Body of pancreas (tissue), 4 donors: ENCODE data around the gene TMEM255B.

ENCODE experiments used
- CTCF ChIP-seq, 7 experiments: fragments of 450-650 bp in 4 of 7; fragments of 200-600 bp in 3 of 7; sonication (generic) in 3 of 7; IDR thresholded peaks; one replicate each; pipeline ENCODE4 v1.5.1; 2016 to 2019; ENCODE audit warnings: antibody characterized with exemption in 7 of 7
- POLR2A ChIP-seq, 3 donors: fragments of 450-650 bp; IDR thresholded peaks; one replicate each; pipeline ENCODE4 v1.6.1; 2016; ENCODE audit warnings: antibody characterized with exemption in 3 of 3, mild to moderate bottlenecking in 2 of 3

DNA sequence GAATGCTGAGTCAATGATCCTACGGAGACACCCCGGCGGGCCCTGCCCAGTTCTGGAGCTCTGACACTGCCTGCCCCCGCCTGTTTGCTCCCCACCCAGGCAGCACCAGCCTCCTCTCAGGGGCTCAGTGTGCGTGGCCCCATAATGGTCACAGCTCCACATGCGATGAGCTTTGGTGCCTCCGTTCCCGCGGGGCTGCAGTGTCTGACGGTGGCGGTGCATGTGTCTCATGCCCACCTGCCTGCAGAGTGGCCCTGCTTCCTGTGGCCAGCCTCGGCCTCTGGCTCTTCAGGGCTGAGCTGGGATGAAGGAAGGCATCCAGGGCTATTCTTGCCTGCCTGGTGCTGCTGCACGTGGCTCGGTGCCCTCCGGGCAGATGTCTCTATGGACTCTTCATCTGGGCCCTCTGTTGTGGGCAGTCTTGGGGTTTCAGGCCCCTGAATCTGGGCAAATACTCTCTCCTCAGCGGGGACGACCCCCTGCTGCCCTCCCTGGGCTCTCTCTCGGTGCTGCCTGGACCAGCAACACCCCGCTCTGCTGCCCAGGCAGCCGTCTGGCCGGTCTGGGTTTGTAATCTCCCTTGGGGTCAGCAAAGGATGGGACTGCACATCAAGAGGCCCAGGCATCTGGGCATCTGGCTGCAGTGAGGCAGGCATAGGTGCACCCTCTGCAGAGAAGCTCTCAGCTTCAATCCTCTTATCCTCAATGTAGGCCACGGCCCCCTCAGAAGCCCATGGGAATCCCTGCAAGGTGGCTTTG lies 19.3 kb upstream of the TMEM255B start:
- no peak for TF ChIP-seq CTCF (IDR thresholded peaks at IDR 0.05)
- TF ChIP-seq POLR2A (IDR thresholded peaks at IDR 0.05) = no peak
